UCSD-AML1 (cell line): Measurements from ENCODE around the gene RBL1.
A peak's percentile ranks its signal among the peaks of the same experiment; 100 is the strongest.
"Not testable (repeated sequence)": the region's sequence is repeated elsewhere in the genome, so short reads cannot be mapped to it uniquely, and the experiment has no call there.

Source experiments
- DNase-seq: peaks from one replicate; lab custom pipeline; 2025; ENCODE audit not compliant: unreplicated experiment; lab: John Stamatoyannopoulos, UW

Gene RBL1, protein sequence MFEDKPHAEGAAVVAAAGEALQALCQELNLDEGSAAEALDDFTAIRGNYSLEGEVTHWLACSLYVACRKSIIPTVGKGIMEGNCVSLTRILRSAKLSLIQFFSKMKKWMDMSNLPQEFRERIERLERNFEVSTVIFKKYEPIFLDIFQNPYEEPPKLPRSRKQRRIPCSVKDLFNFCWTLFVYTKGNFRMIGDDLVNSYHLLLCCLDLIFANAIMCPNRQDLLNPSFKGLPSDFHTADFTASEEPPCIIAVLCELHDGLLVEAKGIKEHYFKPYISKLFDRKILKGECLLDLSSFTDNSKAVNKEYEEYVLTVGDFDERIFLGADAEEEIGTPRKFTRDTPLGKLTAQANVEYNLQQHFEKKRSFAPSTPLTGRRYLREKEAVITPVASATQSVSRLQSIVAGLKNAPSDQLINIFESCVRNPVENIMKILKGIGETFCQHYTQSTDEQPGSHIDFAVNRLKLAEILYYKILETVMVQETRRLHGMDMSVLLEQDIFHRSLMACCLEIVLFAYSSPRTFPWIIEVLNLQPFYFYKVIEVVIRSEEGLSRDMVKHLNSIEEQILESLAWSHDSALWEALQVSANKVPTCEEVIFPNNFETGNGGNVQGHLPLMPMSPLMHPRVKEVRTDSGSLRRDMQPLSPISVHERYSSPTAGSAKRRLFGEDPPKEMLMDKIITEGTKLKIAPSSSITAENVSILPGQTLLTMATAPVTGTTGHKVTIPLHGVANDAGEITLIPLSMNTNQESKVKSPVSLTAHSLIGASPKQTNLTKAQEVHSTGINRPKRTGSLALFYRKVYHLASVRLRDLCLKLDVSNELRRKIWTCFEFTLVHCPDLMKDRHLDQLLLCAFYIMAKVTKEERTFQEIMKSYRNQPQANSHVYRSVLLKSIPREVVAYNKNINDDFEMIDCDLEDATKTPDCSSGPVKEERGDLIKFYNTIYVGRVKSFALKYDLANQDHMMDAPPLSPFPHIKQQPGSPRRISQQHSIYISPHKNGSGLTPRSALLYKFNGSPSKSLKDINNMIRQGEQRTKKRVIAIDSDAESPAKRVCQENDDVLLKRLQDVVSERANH

DNA sequence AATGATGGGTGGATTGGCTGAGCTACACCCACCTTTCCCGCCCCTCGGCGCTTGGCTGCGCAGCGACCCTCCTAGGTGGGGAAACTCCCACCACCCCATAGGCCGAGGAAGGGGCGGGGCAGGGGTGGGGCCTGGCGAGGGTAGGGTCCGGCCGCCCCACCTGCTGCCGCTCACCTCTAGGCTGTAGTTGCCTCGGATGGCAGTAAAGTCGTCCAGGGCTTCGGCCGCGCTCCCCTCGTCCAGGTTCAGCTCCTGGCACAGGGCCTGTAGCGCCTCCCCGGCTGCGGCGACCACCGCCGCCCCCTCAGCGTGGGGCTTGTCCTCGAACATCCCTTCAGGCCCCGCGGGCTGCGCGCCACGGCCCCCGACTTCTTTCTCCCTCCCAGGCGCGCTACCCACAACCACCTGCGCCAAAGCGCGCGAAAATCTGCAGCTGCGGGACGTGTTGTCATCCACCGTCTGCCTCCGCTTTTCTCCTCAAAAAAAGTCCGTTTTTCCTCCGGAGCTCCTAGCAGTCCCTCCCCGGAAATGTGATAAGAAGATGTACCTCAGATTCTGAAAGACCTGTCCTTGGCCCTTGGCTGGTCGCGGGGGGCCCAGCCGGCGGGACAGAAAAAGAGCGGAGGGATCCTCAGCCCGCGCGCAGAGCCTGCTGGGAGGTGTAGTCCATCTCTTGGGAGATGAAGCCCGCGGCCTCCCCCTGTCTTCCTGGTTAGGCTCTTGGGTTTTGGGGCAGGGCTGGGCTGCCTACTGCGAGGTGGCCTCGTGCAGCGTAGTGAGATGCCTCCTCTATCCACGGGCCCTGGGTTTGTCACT is at the start of gene RBL1:
RBL1 (minus strand) TSS at position 399 of the 816 bp plus-strand sequence; CDS start at position 330, 69 bp downstream.
- peak; percentile 85 for DNase-seq

DNA sequence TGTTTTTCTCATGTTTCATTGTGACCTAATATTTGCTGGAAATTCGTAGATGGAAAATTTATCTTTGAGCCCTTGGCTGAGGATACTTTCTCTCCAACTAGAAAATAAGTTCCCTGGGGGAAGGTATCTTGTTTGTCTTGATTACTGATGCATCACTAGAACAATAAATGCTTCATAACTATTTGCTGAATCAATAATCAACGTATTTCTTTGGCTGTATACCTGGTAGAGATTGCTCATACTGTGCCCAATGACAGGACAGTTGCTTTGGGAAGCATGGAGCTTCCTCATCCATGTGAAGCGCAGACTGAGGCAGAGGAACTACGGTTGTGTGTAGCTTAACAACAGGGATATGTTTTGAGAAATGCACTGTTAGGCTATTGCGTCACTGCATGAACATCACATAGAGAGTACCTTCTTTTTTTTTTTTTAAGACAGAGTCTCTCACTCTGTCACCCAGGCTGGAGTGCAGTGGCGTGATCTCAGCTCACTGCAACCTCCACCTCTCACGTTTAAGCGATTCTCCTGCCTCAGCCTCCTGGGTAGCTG is 49.1 kb upstream of the RBL1 start:
- no peak for DNase-seq

DNA sequence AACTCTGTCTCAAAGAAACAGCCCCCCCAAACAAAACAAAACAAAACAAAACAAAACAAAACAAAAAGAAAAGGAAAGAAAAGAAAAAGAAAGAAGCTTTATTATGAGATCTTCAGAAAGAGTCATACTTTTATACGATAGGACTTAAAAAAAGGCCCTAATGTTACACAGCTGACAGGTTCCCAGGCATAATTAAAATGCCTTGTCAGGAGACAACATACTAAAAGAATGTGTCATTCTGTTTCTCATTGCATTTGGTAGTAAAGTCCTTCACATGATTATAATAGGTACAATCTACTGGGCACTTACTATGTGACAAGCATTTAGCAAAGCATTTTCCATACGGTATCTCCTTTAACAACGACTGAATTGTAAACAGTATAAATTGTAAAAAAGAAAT is 46.9 kb upstream of the RBL1 start:
- DNase-seq = no peak

DNA sequence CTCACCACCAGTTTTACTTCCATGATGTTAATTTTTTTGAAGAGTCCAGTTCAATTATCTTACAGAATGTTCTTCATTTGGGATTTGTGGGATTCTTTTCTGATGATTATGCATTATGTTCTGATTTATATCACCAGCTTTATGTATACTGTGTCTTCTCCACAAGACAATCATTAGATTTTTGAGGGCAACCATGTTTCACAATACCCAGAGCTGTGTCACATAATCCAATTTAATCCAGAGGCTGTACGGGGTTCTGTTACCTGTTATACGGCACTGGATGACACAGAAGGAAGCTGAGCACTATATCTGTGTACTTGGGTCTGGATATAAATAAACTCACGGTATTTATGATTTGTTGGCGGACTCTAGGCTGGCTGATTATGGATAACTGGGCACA is 41.8 kb upstream of the RBL1 start:
- DNase-seq = no peak

GRCh38 chr20:37133952-37134351 is 38.2 kb upstream of the RBL1 start:
- DNase-seq = no peak

GRCh38 chr20:37131486-37131885 is 35.7 kb upstream of the RBL1 start:
- no peak for DNase-seq

DNA sequence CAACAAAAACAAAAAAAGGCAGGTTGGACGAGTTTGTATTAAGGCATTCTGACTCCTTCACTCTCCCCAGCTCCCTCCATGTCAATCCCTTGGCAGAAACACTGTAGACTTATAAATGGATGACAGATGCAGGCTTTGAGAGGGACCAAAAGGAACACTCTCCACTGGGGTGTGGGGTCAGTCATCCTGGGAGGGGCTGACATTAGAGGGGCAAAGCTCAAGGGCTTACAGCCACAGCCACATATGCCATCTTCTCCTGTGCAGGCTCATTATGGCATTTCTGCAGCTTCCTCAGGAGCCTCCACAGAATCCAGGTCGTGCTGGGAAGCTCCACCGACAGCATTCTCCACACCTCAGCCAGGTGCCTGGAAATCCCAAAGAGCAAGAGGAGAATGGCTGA is 33.0 kb upstream of the RBL1 start:
- no peak for DNase-seq

GRCh38 chr20:37126290-37126689 is 30.5 kb upstream of the RBL1 start:
- DNase-seq = not testable (repeated sequence)

DNA sequence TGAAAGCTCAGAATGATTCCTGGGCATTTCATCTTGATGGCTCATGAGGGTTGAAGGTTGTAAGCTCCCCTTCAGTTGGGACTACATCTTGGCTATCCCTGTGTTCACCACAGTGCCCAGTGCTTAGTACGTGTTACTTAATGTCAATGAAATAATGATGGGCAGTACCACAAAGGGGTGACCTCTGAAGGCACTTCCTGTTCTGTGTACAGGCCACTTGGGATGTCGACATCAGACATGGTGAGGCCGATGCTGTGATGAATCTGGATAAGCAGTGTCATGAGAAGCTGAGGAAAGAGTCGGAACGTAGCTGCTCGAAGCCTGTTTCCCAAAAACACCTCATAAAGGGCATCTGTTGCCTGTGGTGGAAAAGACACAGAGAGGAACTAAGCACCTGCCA is 27.6 kb upstream of the RBL1 start:
- no peak for DNase-seq

DNA sequence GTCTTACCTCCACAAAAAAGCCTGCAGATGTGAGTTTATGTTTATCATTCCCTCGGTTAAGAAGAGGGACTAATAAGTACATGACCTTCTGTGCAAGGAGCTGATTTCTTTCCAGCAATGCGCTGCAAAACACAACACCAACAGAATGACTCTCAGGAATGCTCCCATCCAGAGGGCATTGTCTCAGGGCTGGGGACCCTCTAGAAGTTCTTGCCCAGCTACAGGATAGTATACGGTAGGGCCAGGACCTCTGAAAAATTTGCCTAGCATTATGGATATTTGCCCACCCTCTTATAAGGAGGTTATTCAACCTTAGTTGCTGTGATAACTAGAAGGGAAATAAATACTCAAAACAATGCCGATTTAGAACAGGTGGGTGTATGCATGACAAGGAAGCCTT is 24.7 kb upstream of the RBL1 start:
- DNase-seq = no peak

DNA sequence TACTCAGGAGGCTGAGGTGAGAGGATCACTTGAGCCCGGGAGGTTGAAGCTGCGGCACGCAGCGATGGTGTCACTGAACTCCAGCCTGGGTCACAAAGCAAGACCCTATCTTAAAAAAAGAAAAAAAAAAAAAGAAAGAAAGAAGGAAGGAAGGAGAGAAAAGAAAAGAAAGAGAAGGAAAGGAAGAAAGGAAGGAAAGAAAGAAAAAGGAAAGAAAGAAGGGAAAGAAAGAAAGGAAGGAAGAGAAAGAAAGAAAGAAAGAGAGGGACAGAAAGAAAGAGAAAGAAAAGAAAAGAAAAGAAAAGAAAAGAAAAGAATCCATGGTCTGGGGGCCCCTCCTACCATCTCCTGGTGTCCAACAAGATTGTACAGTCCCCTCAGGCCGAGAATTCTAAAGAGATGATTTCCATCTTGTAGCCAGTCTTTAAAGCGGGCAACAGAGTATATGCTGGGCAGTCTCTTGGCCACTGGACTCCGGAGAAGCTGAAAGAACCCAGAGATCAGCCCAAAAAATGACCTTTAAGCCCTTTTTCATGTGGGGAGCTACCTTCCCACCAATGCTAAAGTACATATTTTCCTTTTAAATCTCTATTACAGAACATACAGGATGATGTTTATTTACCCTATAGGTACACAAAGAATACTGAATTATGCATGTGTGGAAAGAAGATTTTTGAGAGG is 23.7 kb upstream of the RBL1 start:
- DNase-seq = no peak

- DNase-seq = no peak
Measured at GRCh38 chr20:37114012-37114411, 18.2 kb upstream of the RBL1 start.

DNA sequence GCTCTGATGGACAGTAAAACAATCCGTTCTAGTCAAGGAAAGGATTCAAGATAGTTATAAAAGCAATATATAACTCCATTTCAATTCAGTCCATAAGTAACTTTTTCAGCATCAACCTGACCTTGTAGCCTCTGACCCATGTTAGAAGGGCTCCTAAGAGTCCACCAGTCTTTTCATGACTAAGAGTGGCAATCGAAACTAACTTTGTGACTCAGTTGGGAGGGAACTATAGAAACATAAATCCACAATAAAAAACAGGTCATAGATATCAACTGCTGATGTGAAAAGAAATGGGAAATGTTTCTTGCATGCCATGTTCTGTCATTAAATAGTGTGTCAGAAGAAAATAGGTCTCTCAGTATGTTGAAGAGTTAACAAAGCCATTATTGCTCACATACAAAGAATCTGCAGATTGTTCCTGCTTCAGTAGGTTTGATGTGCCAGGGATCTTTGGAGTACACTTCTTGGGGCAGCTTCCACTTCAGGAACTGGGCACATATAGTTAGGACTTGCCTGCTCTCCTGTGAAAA is 16.2 kb upstream of the RBL1 start:
- DNase-seq = no peak

- DNase-seq = no peak
Measured at GRCh38 chr20:37108676-37109075, 12.9 kb upstream of the RBL1 start.

DNA sequence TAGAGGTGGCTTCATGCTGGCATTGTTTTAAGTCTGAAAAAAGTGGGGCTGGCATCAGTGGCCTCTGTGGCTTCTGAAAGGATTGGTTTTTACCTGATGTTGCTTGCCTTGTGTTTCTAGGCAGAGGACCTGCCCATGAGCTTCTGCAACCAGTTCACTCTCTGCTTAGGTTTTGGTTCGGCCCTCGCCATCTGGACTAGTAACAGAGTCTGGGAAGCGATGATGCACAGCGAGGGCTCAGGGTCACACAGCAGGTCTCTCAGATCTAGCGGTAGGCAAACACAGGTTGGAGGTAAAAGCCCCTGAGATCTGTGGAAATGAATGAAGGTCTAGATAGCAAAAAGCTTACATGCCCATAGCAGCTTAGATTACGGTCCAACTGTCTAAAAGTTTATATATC is 6.8 kb upstream of the RBL1 start:
- no peak for DNase-seq

- DNase-seq = no peak
Measured at GRCh38 chr20:37096415-37097041, 731 bp upstream of the RBL1 start.

DNA sequence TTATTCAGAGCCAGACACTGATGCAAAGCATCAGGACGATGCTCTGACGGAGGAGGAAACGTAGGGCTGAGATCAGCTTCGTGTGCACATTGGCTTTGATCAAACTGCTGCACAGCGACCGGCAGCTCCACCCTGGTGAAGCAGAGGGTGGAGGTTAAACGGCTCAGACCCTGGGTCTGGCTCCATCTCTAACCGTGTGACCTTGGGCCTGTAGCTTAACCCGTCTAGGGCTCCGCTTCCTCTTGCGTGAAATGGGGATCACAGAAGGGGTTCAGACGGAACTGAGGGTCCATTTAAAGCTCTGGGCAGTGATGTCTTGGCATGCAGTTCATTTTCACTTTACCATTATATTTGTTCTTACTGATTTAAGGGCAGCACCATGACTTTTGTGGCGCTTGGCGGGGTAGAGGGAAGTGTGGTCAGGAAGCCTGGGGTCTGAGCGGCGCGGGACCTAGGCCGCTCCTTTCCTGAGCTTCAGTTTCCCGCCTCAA is 644 bp downstream of the RBL1 start:
- peak; percentile 43 for DNase-seq

DNA sequence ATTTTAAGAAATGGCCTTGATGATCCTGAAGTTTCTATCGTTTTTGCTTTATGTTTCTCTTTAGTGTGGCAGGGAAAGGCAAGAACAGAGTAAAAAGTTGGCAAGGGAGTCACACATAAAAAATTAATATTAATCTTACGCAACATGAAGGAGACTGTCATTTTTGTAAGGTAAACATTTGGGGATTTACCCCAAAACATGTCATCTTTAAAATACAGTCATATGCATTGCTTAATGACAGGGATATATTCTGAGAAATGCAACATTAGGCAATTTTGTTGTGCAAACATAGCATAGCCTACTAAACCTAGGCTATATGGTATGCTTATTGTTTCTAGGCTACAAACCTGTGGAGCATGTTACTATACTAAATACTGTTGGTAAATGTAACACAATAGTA is 5.4 kb downstream of the RBL1 start:
- no peak for DNase-seq

DNA sequence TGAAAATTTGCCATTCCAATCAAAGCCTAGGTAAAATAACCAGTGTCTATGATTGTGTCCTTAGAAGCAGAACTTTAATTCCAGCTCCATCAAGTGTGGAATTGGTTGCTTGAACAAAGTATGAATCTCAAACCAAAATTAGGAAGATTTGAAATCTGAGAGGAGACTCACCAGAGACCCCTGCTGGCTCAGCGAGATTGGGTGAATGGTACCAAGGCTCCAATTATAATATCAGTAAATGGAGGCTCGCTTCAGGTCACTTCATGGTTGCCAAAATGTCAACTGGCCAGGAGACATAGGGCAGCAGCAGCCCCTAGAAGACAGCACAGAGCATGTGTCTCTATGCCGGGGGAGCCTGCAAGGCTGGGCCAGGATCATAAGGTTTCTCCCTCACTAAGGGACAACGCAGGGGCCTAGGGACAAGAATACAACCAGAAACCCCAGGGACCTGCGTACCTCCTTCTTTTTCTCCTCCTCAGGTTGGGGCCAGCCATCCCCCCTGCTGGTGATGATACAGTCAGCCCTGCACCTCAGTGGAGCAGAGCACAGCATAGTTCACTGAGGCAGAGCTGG is 14.0 kb downstream of the RBL1 start:
- peak; percentile 17 for DNase-seq
